Brain microvascular endothelial cell (primary cell): ENCODE results near the gene RMND1.
A peak's percentile ranks its signal among the peaks of the same experiment; 100 is the strongest.
"Not testable (repeated sequence)": the region's sequence is repeated elsewhere in the genome, so short reads cannot be mapped to it uniquely, and the experiment has no call there.

Experiments
- DNase-seq: peaks from one replicate; pipeline ENCODE4 v3.0.0-alpha.2; 2020
- H3K27ac ChIP-seq: fragments of 250-450 bp; sonication (Bioruptor Pico); 2 replicates; pipeline ENCODE4 v1.5.1; 2020; ENCODE audit warnings: mild to moderate bottlenecking, moderate library complexity
- H3K27me3 ChIP-seq: fragments of 250-450 bp; sonication (Bioruptor Pico); replicated peaks from 2 replicates; pipeline ENCODE4 v1.5.1; 2020; ENCODE audit warnings: mild to moderate bottlenecking
- H3K36me3 ChIP-seq: fragments of 250-450 bp; sonication (Bioruptor Pico); replicated peaks from 2 replicates; pipeline ENCODE4 v1.5.1; 2020; ENCODE audit warnings: mild to moderate bottlenecking
- H3K4me3 ChIP-seq: 2 replicates; pipeline ENCODE4 v1.5.1; 2011; ENCODE audit warnings: low read depth, mild to moderate bottlenecking, control low read depth, low read length, moderate library complexity
- CTCF ChIP-seq: IDR thresholded peaks from 2 replicates; pipeline ENCODE4 v1.5.1; 2011; ENCODE audit warnings: low read depth, mild to moderate bottlenecking, moderate library complexity, low read length, control low read depth, inconsistent platforms; ENCODE audit errors: missing control alignments
- in situ Hi-C: cut with HindIII; loops from 2 replicates; pipeline ENCODE4 v1.10.0; 2017; ENCODE audit warnings: low sequenced_read_pairs, low pct_ligation_motif_present

RMND1 gene

GRCh38 chr6:151475653-151476523 is 24.0 kb upstream of the RMND1 start:
- Histone ChIP-seq H3K4me3 (no peak overlapping the region), H3K27me3 (no peaks in the 10 kb centered on the region)
- peak; percentile 36 for DNase-seq

GRCh38 chr6:151464702-151465101 is 12.8 kb upstream of the RMND1 start:
- Histone ChIP-seq H3K27ac (no peak overlapping the region), H3K4me3 (no peak overlapping the region), H3K27me3 (no peaks in the 10 kb centered on the region), H3K36me3 (peaks cover 6% of the 10 kb centered on the region)
- TF ChIP-seq CTCF = no peak
- in situ Hi-C loops = no loop called here
- no peak for DNase-seq

More at GRCh38 chr6:151475653-151476523, 24.0 kb upstream of the RMND1 start:
- in situ Hi-C loops = no loop called here
- TF ChIP-seq CTCF = peak; percentile 66
- Histone ChIP-seq H3K36me3 (no peaks in the 10 kb centered on the region), H3K27ac (no peak overlapping the region)

GRCh38 chr6:151461673-151462072 is 9.7 kb upstream of the RMND1 start:
- TF ChIP-seq CTCF = no peak
- peaks cover 8% of the 10 kb centered on the region for H3K36me3 ChIP-seq
- in situ Hi-C loops = no loop called here

DNA sequence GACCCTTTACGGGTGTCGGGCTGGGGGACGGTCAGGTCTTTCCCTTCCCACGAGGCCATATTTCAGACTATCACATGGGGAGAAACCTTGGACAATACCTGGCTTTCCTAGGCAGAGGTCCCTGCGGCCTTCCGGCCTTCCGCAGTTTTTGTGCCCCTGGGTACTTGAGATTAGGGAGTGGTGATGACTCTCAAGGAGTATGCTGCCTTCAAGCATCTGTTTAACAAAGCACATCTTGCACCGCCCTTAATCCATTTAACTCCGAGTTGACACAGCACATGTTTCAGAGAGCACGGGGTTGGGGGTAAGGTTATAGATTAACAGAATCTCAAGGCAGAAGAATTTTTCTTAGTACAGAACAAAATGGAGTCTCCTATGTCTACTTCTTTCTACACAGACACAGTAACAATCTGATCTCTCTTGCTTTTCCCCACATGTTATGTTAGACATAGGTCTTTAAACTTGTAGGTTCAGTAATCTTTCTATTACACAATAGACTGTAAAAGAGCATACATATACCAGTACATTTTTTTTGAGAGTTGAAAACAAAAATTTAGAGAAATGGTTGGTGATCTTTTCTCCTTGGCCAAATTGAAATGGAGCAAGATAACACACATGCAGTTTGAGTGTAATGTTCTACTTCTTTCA is 3.9 kb upstream of the RMND1 start:
- H3K27me3 ChIP-seq, H3K4me3 ChIP-seq, H3K36me3 ChIP-seq, H3K27ac ChIP-seq, in situ Hi-C loops, DNase-seq: not testable (repeated sequence)

More at GRCh38 chr6:151461673-151462072, 9.7 kb upstream of the RMND1 start:
- DNase-seq = no peak
- Histone ChIP-seq H3K4me3 (no peak overlapping the region), H3K27me3 (no peaks in the 10 kb centered on the region), H3K27ac (no peak overlapping the region)

DNA sequence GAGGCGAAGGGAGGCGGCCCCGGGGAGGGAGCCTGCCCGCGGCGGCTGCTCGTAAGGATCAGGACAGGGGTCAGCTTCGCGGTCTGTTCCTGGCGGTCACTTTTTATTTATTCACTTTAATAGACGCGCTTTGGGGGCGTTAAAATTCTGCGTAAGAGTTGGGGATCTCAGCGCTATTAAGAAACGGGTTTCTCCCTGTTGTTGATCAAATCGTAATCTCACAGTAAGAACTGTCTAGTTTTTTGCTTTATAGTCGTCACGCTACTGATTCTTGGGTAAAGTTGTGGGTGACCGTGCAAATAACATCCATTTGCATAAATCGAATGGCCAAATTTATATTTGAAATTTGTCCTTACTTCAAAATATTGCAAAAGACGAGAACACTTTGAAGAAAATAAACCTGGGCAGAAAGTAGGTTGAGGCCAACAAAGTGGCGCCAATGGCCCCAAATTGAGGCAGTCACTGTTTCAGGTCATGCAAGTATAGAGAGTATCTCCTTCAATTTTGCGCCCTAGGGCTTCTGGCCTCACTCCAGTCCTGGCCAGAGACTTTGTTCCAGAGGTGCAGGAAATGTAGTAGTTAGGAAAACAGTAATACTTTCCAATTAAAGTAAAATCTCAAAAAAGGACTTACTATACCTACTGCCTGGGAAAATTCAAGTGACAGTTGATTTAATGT is 963 bp upstream of the RMND1 start:
- in situ Hi-C loops = no loop called here
- H3K4me3 ChIP-seq = peak overlapping the region; percentile 65
- no peak for TF ChIP-seq CTCF
- no peaks in the 10 kb centered on the region for H3K36me3 ChIP-seq
- H3K27ac ChIP-seq = peak overlapping the region; percentile 69
- DNase-seq = no peak
- no peaks in the 10 kb centered on the region for H3K27me3 ChIP-seq

DNA sequence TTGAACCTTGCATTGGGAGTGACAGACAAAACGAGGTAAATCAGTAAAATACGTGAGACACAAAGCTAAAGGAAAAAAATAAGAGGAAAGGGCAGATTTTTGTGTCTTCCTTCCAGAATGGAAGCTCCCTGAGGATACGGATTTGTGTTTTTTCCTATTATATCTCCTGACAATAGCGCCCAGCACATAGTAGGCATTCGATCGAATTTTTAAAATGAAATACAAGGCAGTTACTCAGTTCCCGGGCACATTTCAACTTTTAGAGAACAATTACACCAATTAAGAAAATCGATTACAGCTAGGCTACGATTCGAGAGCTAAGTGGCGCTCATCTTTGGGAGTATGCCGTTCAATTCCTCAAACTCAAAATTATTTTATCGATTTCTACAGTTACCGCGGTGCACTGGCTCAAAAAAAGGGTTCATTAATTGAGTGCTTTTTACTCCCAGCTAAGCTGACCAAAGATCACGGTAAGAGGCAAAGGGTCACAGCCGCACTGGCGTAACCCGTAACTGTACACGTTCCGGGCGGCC is 443 bp downstream of the RMND1 start:
- no peaks in the 10 kb centered on the region for H3K36me3 ChIP-seq
- H3K4me3 ChIP-seq = peak overlapping the region; percentile 65
- TF ChIP-seq CTCF = no peak
- no peaks in the 10 kb centered on the region for H3K27me3 ChIP-seq
- no peak for DNase-seq
- in situ Hi-C loops = no loop called here
- H3K27ac ChIP-seq = peak overlapping the region; percentile 27

DNA sequence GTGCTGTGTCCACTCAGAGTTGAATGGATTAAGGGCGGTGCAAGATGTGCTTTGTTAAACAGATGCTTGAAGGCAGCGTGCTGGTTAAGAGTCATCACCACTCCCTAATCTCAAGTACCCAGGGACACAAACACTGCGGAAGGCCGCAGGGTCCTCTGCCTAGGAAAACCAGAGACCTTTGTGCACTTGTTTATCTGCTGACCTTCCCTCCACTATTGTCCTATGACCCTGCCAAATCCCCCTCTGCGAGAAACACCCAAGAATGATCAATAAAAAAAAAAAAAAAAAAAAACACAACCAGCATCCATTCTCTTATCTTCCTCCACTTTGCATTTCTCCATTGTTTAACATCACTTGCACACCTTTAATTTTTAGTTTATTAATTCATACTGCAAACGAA is 998 bp downstream of the RMND1 start:
- H3K4me3 ChIP-seq = peak overlapping the region; percentile 65
- in situ Hi-C loops, H3K36me3 ChIP-seq, DNase-seq, H3K27me3 ChIP-seq, H3K27ac ChIP-seq: not testable (repeated sequence)
